Measurements from ENCODE around the gene CRAT.

GRCh38 chr9:129095908-129096307, 14.7 kb downstream of the CRAT start:
- TF ChIP-seq CTCF (IDR thresholded peaks at IDR 0.05) (no peak), EZH2 (IDR thresholded peaks at IDR 0.05) (no peak), EZH2phosphoT487 (IDR thresholded peaks at IDR 0.05) (no peak)

All from neural progenitor cell (in vitro differentiated cells).